Activated T-cell treated with anti-CD3 and anti-CD28 coated beads, Interleukin-2, amount 50 U/mL, for 24 hours (primary cell): ENCODE results near the gene KSR2.

ENCODE experiments used
- DNase-seq: peaks from one replicate; pipeline ENCODE4 v3.0.0-alpha.2; 2020
- H3K27ac Mint-ChIP-seq: 2 replicates; pipeline ENCODE4 v1.8.0; 2020; ENCODE audit warnings: mild to moderate bottlenecking, mixed read lengths
- H3K27me3 Mint-ChIP-seq: 2 replicates; pipeline ENCODE4 v1.8.0; 2020; ENCODE audit warnings: mixed read lengths
- H3K36me3 Mint-ChIP-seq: 2 replicates; pipeline ENCODE4 v1.8.0; 2020; ENCODE audit warnings: low read depth, mixed read lengths
- H3K4me1 Mint-ChIP-seq: 2 replicates; pipeline ENCODE4 v1.8.0; 2020; ENCODE audit warnings: low read depth, mixed read lengths
- H3K4me3 Mint-ChIP-seq: 2 replicates; pipeline ENCODE4 v1.8.0; 2020; ENCODE audit warnings: mild to moderate bottlenecking, moderate library complexity, mixed read lengths
- H3K9me3 Mint-ChIP-seq: 2 replicates; pipeline ENCODE4 v1.8.0; 2020; ENCODE audit warnings: mixed read lengths

The KSR2 gene

GRCh38 chr12:117466677-117467362 lies 502.0 kb downstream of the KSR2 start:
- Mint-ChIP-seq H3K36me3 (no peaks in the 10 kb centered on the region), H3K4me1 (no peaks in the 10 kb centered on the region), H3K27ac (no peak overlapping the region), H3K4me3 (no peak overlapping the region), H3K27me3 (no peaks in the 10 kb centered on the region), H3K9me3 (peaks cover 4% of the 10 kb centered on the region)
- no peak for DNase-seq

DNA sequence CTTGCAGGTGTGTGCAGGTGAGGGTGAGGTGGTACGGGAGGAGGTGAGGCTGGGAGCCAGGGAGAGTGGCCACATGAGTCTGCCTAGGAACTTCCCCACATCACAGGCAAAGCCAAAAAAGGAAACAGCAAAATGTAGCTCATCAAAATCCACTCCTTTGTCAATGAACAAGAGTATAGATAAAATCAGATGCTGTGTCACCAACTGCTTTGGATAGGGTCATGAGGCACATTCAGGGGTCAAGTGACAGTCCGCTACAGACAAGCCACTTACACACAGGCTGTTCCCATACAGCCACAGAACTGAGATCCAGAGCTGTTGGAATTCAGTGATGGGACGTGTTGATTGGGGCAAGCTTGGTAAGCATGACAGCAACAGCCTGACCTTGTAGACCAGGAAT lies 507.1 kb downstream of the KSR2 start:
- H3K27me3 Mint-ChIP-seq, result no peaks in the 10 kb centered on the region
- no peak overlapping the region for H3K27ac Mint-ChIP-seq
- no peaks in the 10 kb centered on the region for H3K9me3 Mint-ChIP-seq
- DNase-seq, result no peak
- no peak overlapping the region for H3K4me3 Mint-ChIP-seq
- H3K4me1 Mint-ChIP-seq, result no peaks in the 10 kb centered on the region
- H3K36me3 Mint-ChIP-seq, result no peaks in the 10 kb centered on the region

- H3K9me3 Mint-ChIP-seq, result peaks cover 2% of the 10 kb centered on the region
- no peaks in the 10 kb centered on the region for H3K27me3 Mint-ChIP-seq
- no peaks in the 10 kb centered on the region for H3K36me3 Mint-ChIP-seq
- H3K27ac Mint-ChIP-seq, result no peak overlapping the region
- DNase-seq, result no peak
- no peaks in the 10 kb centered on the region for H3K4me1 Mint-ChIP-seq
- H3K4me3 Mint-ChIP-seq, result no peak overlapping the region
Observed at GRCh38 chr12:117459229-117459628, 509.6 kb downstream of the KSR2 start.

- no peak overlapping the region for H3K4me3 Mint-ChIP-seq
- peaks cover 2% of the 10 kb centered on the region for H3K9me3 Mint-ChIP-seq
- no peaks in the 10 kb centered on the region for H3K4me1 Mint-ChIP-seq
- DNase-seq, result no peak
- no peaks in the 10 kb centered on the region for H3K27me3 Mint-ChIP-seq
- H3K27ac Mint-ChIP-seq, result no peak overlapping the region
- H3K36me3 Mint-ChIP-seq, result no peaks in the 10 kb centered on the region
Observed at GRCh38 chr12:117457189-117457588, 511.6 kb downstream of the KSR2 start.

DNA sequence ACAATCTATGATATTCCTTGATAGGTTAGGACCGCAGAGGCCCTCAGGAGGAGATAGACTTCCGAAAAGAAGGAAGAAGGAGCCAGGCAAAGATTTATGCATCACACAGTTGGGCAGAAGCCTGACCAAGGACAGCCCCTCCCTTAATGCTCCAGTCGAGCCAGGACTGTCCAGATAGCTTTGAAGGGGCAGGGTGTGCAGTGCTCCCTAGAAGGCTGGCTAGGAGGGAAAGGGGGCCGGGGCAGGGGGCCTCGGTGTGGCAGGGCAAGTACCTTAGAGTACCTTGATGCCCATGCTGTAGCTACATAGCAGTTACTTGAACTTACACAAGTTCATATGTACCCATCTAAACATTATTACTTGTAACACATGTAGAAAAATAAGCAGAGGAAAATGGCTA lies 512.7 kb downstream of the KSR2 start:
- Mint-ChIP-seq H3K4me1 (no peaks in the 10 kb centered on the region), H3K27me3 (no peaks in the 10 kb centered on the region), H3K36me3 (no peaks in the 10 kb centered on the region), H3K9me3 (peaks cover 2% of the 10 kb centered on the region), H3K27ac (no peak overlapping the region), H3K4me3 (no peak overlapping the region)
- DNase-seq, result no peak

GRCh38 chr12:117453961-117454360 lies 514.8 kb downstream of the KSR2 start:
- Mint-ChIP-seq H3K9me3 (peaks cover 2% of the 10 kb centered on the region), H3K27me3 (no peaks in the 10 kb centered on the region), H3K27ac (no peak overlapping the region), H3K4me3 (no peak overlapping the region), H3K4me1 (no peaks in the 10 kb centered on the region), H3K36me3 (no peaks in the 10 kb centered on the region)
- DNase-seq, result no peak

DNA sequence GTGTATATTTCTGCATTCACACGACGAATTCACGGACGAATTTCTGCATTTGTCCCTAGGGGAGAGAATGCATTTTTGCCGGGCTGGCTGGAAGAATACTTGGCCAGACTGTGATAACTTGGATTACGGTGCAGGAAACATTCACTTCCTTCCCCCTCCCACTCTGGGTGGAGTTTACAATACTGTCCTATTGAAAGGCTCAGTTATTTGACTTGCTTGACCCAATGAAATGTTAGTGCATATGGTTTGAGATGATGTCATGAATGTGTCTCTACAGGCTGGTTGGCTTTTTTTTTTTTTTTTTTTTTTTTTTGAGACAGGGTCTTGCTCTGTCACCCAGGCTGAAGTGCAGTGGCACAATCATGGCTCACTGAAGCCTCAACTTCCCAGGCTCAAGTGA lies 516.7 kb downstream of the KSR2 start:
- no peak overlapping the region for H3K4me3 Mint-ChIP-seq
- no peaks in the 10 kb centered on the region for H3K27me3 Mint-ChIP-seq
- no peaks in the 10 kb centered on the region for H3K4me1 Mint-ChIP-seq
- DNase-seq, result no peak
- H3K36me3 Mint-ChIP-seq, result no peaks in the 10 kb centered on the region
- H3K9me3 Mint-ChIP-seq, result peaks cover 2% of the 10 kb centered on the region
- H3K27ac Mint-ChIP-seq, result no peak overlapping the region

DNA sequence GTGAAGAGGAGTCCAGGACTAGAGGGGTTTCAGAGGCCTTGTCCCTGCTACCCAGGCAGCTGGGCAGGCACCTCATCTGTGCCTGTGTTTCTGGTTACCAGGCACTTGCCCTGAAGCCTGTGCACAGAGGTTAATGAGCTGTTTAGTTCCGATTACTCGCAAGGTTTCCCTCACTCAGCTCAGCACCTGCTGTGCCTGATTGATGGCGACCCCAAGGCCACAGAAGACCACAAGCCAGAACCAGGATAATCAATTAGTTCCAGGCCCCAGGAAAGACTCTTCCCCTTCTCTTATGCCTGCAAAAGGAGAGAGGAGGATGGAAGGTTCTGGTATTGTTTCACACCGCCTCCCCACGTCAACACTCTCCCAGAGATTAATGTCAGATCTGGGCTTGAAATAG lies 518.6 kb downstream of the KSR2 start:
- Mint-ChIP-seq H3K27me3 (no peaks in the 10 kb centered on the region), H3K36me3 (no peaks in the 10 kb centered on the region), H3K9me3 (peaks cover under 1% of the 10 kb centered on the region), H3K4me1 (no peaks in the 10 kb centered on the region), H3K27ac (no peak overlapping the region), H3K4me3 (no peak overlapping the region)
- no peak for DNase-seq

DNA sequence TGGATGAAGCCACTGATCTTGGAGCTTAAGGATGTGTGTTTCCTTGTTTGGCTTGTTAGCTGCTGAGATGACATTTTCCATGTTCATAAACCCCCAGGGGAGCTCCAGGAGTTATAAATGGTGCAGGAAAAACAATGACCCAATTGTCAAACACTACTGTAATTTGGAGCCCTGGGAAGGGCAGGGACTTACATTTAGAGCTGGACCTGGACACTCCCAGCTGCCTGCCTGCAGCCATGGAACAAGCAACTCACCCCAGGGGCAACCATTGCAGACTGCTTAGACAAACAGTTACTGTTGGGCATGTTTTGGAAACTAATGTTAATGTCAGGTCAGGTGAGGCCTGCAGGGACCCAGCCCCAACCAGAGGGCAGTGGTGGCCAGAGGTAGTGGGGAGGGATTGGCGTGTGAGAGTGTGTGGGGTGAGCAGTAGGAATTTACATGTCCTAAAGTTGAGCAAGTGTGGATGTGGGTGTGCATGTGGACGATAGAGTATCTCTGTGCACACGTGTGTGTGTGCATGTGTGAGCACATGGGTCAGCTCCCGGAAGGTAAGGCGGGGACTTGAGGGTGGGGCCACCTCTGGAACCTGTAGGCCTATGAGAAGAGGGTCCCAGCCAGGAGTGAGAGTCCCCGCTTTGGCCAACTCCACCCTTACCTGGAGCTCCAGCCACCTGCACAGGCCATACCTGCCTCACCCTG lies 521.0 kb downstream of the KSR2 start:
- H3K4me3 Mint-ChIP-seq, result no peak overlapping the region
- no peaks in the 10 kb centered on the region for H3K4me1 Mint-ChIP-seq
- no peaks in the 10 kb centered on the region for H3K9me3 Mint-ChIP-seq
- no peak overlapping the region for H3K27ac Mint-ChIP-seq
- no peaks in the 10 kb centered on the region for H3K36me3 Mint-ChIP-seq
- no peak for DNase-seq
- H3K27me3 Mint-ChIP-seq, result no peaks in the 10 kb centered on the region

- no peaks in the 10 kb centered on the region for H3K4me1 Mint-ChIP-seq
- H3K36me3 Mint-ChIP-seq, result no peaks in the 10 kb centered on the region
- no peak overlapping the region for H3K27ac Mint-ChIP-seq
- H3K4me3 Mint-ChIP-seq, result no peak overlapping the region
- no peaks in the 10 kb centered on the region for H3K27me3 Mint-ChIP-seq
- no peaks in the 10 kb centered on the region for H3K9me3 Mint-ChIP-seq
- no peak for DNase-seq
Observed at GRCh38 chr12:117444781-117445180, 524.0 kb downstream of the KSR2 start.

DNA sequence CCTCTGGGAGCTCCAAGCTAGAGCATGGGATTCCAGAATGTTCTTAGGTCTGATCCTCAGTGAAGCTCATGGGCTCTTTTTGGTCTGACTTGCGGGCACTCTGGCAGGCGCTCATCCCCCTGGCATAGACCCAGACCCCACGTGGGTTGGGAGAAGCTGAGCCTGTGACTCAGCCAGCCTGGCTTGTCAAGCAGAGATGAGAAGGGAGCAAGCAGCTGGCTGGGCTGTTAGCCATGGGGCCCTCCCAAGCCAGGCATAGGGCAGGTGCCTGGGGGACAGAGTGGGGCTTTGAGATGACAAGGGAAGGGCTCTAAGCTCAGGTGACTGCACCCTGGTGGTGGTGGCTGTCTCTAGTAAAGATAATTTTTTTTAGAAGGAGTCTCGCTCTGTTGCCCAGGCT lies 527.0 kb downstream of the KSR2 start:
- Mint-ChIP-seq H3K4me3 (no peak overlapping the region), H3K27me3 (no peaks in the 10 kb centered on the region), H3K36me3 (no peaks in the 10 kb centered on the region), H3K27ac (no peak overlapping the region), H3K4me1 (no peaks in the 10 kb centered on the region), H3K9me3 (no peaks in the 10 kb centered on the region)
- DNase-seq, result no peak

GRCh38 chr12:117440384-117440783 lies 528.4 kb downstream of the KSR2 start:
- Mint-ChIP-seq H3K4me1 (no peaks in the 10 kb centered on the region), H3K27ac (no peak overlapping the region), H3K27me3 (no peaks in the 10 kb centered on the region), H3K36me3 (no peaks in the 10 kb centered on the region), H3K4me3 (no peak overlapping the region), H3K9me3 (no peaks in the 10 kb centered on the region)
- DNase-seq, result no peak

DNA sequence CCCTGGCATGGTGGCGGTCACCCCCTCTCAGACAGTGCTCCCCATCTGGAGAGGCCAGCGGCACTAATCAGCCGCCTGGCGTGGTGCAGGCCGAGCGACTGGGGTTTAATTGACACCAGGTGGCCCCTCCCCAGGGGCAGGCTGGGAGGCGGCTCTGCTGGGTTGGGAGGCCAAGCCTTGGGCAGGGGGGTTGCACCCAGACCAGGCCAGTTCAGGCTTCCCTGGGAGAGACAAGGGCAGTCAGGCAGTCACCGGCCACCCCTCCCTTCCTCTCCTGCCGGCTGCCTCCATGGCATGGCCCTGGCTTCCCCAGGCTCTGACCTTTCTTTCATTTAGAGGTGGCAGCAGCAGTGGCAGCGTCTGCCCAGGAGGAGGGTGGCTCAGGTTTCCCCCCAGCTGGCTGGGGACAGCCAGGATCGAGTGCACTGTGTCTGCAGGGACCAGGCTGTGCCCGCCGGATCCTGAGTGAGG lies 529.2 kb downstream of the KSR2 start:
- Mint-ChIP-seq H3K27me3 (no peaks in the 10 kb centered on the region), H3K4me1 (no peaks in the 10 kb centered on the region), H3K4me3 (no peak overlapping the region), H3K36me3 (no peaks in the 10 kb centered on the region), H3K9me3 (no peaks in the 10 kb centered on the region), H3K27ac (no peak overlapping the region)
- no peak for DNase-seq

DNA sequence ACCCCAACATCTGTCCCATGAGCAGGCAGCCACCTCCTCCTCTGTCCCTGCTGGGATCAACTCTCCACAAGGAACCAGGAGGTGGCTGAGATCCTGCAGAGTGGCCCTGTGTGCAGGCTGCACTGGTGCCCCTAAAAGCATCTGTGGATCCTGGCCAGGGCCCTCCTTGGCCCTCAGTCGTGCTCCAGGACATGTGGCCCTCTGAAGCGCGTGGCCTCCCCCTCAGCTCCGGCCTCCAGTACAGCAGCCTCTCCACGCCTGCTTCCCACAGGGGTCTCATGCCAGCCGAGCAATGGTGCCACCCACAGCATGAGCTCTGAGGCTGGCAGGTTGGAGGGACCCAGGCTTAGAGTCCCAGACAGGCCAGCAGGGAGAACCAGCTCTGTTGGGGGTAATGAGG lies 530.0 kb downstream of the KSR2 start:
- Mint-ChIP-seq H3K4me3 (no peak overlapping the region), H3K36me3 (no peaks in the 10 kb centered on the region), H3K27ac (no peak overlapping the region), H3K9me3 (no peaks in the 10 kb centered on the region), H3K27me3 (no peaks in the 10 kb centered on the region), H3K4me1 (no peaks in the 10 kb centered on the region)
- DNase-seq, result no peak

- DNase-seq, result no peak
- Mint-ChIP-seq H3K4me3 (no peak overlapping the region), H3K4me1 (no peaks in the 10 kb centered on the region), H3K9me3 (no peaks in the 10 kb centered on the region), H3K27ac (no peak overlapping the region), H3K36me3 (no peaks in the 10 kb centered on the region), H3K27me3 (no peaks in the 10 kb centered on the region)
Observed at GRCh38 chr12:117437516-117438255, 531.1 kb downstream of the KSR2 start.
